Endothelial cell of umbilical vein (primary cell): ENCODE measurements around the gene SLFN12L. TPM values are rescaled to one million over a fixed set of nuclear protein-coding genes. Genes with fewer than 3 reads are reported as not detected.
A peak's percentile ranks its signal among the peaks of the same experiment; 100 is the strongest.

Source experiments
- BruUV-seq: library from RNA; stranded (reverse); fragments of 400-500 nt; replicated peaks from 2 replicates; lab custom pipeline; 2021; lab: Mats Ljungman, UMichigan
- CTCF ChIA-PET: fragments of 300-600, 350-600 bp; sonication (Branson Sonifier 250); formaldehyde crosslinking; loops from one replicate; lab custom pipeline; 2021; ENCODE audit warnings: antibody characterized with exemption, inconsistent platforms; lab: Charles Lee
- POLR2A ChIA-PET: fragments of 300-600, 350-600 bp; sonication (Branson Sonifier 250); formaldehyde crosslinking; loops from one replicate; lab custom pipeline; 2021; ENCODE audit warnings: antibody characterized with exemption, inconsistent platforms; lab: Charles Lee
- DNase-seq: peaks from one replicate; pipeline ENCODE4 v3.0.0-alpha.2; 2011; ENCODE audit warnings: low read depth, low spot score
- FAIRE-seq: peaks from 2 replicates; lab custom pipeline; 2011; peaks lifted over from hg19 to GRCh38; lab: Jason Lieb, UNC
- H2AFZ ChIP-seq: 2 replicates; pipeline ENCODE4 v1.6.0; 2012; ENCODE audit warnings: low read depth, low read length, control low read depth, inconsistent platforms
- H3K27ac ChIP-seq: 2 replicates; pipeline ENCODE4 v1.5.1; 2011; ENCODE audit warnings: low read depth, mild to moderate bottlenecking, control low read depth, low read length, moderate library complexity; ENCODE audit not compliant: insufficient read depth
- H3K27me3 ChIP-seq, 2 experiments: 2 replicates each; pipeline versions ENCODE4 v1.6.0 to v1.6.1; 2011; ENCODE audit warnings: low read length in 2 of 2, mixed read lengths in 1 of 2; ENCODE audit not compliant: control insufficient read depth in 2 of 2, insufficient read depth in 2 of 2
- H3K36me3 ChIP-seq, 2 experiments: 2 replicates in 1 of 2; 3 replicates in 1 of 2; pipeline ENCODE4 v1.5.1; 2011; ENCODE audit warnings: low read length in 2 of 2, mild to moderate bottlenecking in 1 of 2, moderate library complexity in 1 of 2; ENCODE audit not compliant: control insufficient read depth in 2 of 2, insufficient read depth in 2 of 2; ENCODE audit errors: extremely low read depth in 1 of 2
- H3K4me1 ChIP-seq: 3 replicates; pipeline ENCODE4 v1.5.1; 2011; ENCODE audit warnings: mild to moderate bottlenecking, low read length; ENCODE audit not compliant: control insufficient read depth, insufficient read depth; ENCODE audit errors: extremely low read depth
- H3K4me2 ChIP-seq: 2 replicates; pipeline ENCODE4 v1.6.1; 2011; ENCODE audit warnings: low read length, control low read depth, mixed read lengths; ENCODE audit not compliant: insufficient read depth
- H3K4me3 ChIP-seq, 3 experiments: fragments of 200-600 bp in 1 of 3; sonication (generic), shearing (Covaris generic) in 1 of 3; replicated peaks in 1 of 3; 2 replicates each; pipeline ENCODE4 v1.5.1; 2011 to 2016; ENCODE audit warnings: control low read depth in 3 of 3, low read length in 3 of 3, mild to moderate bottlenecking in 2 of 3, inconsistent platforms in 1 of 3, low read depth in 1 of 3, moderate library complexity in 1 of 3; ENCODE audit not compliant: insufficient read depth in 1 of 3
- H3K79me2 ChIP-seq: 2 replicates; pipeline ENCODE4 v1.6.0; 2012; ENCODE audit warnings: low read length, inconsistent platforms; ENCODE audit not compliant: control insufficient read depth, insufficient read depth
- H3K9ac ChIP-seq: replicated peaks from 2 replicates; pipeline ENCODE3; 2011; ENCODE audit warnings: low read length, control low read depth; ENCODE audit not compliant: insufficient read depth; ENCODE audit errors: extremely low read depth
- H3K9me1 ChIP-seq: replicated peaks from 3 replicates; pipeline ENCODE4 v1.6.0; 2011; ENCODE audit warnings: mild to moderate bottlenecking, low read length; ENCODE audit not compliant: control insufficient read depth, insufficient read depth; ENCODE audit errors: extremely low read depth
- H3K9me3 ChIP-seq: replicated peaks from 2 replicates; pipeline ENCODE4 v1.5.1; 2012; ENCODE audit warnings: low read length, inconsistent platforms; ENCODE audit not compliant: control insufficient read depth, insufficient read depth
- H4K20me1 ChIP-seq: replicated peaks from 2 replicates; pipeline ENCODE3; 2011; ENCODE audit warnings: mild to moderate bottlenecking, low read length; ENCODE audit not compliant: control insufficient read depth, insufficient read depth; ENCODE audit errors: extremely low read depth
- EZH2 ChIP-seq: IDR thresholded peaks from 2 replicates; pipeline ENCODE4 v1.6.1; 2012; ENCODE audit warnings: borderline replicate concordance, low read depth, mild to moderate bottlenecking, moderate library complexity, low read length, inconsistent platforms; ENCODE audit not compliant: severe bottlenecking
- FOS ChIP-seq: IDR thresholded peaks from 2 replicates; pipeline ENCODE4 v1.6.1; 2011; ENCODE audit warnings: mild to moderate bottlenecking, low read length, moderate library complexity, borderline replicate concordance; ENCODE audit not compliant: insufficient read depth
- GATA2 ChIP-seq: IDR thresholded peaks from 2 replicates; pipeline ENCODE4 v1.7.0; 2011; ENCODE audit warnings: low read depth, mild to moderate bottlenecking, moderate library complexity, mixed read lengths, low read length; ENCODE audit not compliant: insufficient read length, insufficient read depth
- JUN ChIP-seq: IDR thresholded peaks from 2 replicates; pipeline ENCODE4 v1.6.1; 2011; ENCODE audit warnings: borderline replicate concordance, low read depth; ENCODE audit not compliant: insufficient read length, insufficient read depth
- MYC ChIP-seq: IDR thresholded peaks from one replicate; pipeline ENCODE4 v1.6.1; 2011; ENCODE audit warnings: mild to moderate bottlenecking, low read depth, low read length
- POLR2A ChIP-seq: IDR thresholded peaks from 2 replicates; pipeline ENCODE4 v1.6.1; 2012; ENCODE audit warnings: low read depth, mild to moderate bottlenecking, control low read depth, low read length
- POLR2AphosphoS5 ChIP-seq: IDR thresholded peaks from 2 replicates; pipeline ENCODE4 v1.6.1; 2012; ENCODE audit warnings: low read depth, mild to moderate bottlenecking, control low read depth, low read length, moderate library complexity; ENCODE audit not compliant: insufficient read depth
- dilution Hi-C: fragments of 300-500 bp; cut with MboI; formaldehyde crosslinking; loops from one replicate; pipeline ENCODE4 v1.15.0; 2019; ENCODE audit warnings: low sequenced_read_pairs; ENCODE audit not compliant: extremely low pct_ligation_motif_present
- intact Hi-C: fragments of 100-400 bp; cut with micrococcal nuclease; formaldehyde crosslinking; loops from one replicate; pipeline ENCODE4 v1.10.0; 2022
- polyA plus RNA-seq, 4 experiments: library from polyadenylated mRNA; depleted of rRNA in 3 of 4; stranded (reverse) in 3 of 4; unstranded in 1 of 4; fragments of >200 nt; gene quantifications; 2 replicates each; pipeline versions ENCODE4 v1.2.1 to v1.2.3, GENCODE V29; 2011 to 2012; ENCODE audit warnings: missing spikeins in 1 of 4
- total RNA-seq: library from RNA; stranded (reverse); gene quantifications from 2 replicates; pipeline ENCODE4 v1.2.3, GENCODE V29; 2021
- TF ChIP-seq, protein P1 (sequence below), 2 donors: IDR thresholded peaks; 1 replicate in 1 of 2; 2 replicates in 1 of 2; pipeline ENCODE4 v1.5.1; 2011; ENCODE audit warnings: low read length in 2 of 2, mild to moderate bottlenecking in 2 of 2, moderate library complexity in 2 of 2, control low read depth in 1 of 2, inconsistent platforms in 1 of 2, low read depth in 1 of 2; ENCODE audit not compliant: insufficient read depth in 1 of 2; ENCODE audit errors: extremely low read depth in 1 of 2
- TF ChIP-seq, protein P2 (sequence below): IDR thresholded peaks from 2 replicates; pipeline ENCODE4 v1.6.1; 2011; ENCODE audit not compliant: insufficient read depth, insufficient read length

SLFN12L gene
- total and polyA plus RNA-seq, 2 donors (not counting 3 experiments of a cell fraction or from before 2014, with no cell fraction given), result not detected

DNA sequence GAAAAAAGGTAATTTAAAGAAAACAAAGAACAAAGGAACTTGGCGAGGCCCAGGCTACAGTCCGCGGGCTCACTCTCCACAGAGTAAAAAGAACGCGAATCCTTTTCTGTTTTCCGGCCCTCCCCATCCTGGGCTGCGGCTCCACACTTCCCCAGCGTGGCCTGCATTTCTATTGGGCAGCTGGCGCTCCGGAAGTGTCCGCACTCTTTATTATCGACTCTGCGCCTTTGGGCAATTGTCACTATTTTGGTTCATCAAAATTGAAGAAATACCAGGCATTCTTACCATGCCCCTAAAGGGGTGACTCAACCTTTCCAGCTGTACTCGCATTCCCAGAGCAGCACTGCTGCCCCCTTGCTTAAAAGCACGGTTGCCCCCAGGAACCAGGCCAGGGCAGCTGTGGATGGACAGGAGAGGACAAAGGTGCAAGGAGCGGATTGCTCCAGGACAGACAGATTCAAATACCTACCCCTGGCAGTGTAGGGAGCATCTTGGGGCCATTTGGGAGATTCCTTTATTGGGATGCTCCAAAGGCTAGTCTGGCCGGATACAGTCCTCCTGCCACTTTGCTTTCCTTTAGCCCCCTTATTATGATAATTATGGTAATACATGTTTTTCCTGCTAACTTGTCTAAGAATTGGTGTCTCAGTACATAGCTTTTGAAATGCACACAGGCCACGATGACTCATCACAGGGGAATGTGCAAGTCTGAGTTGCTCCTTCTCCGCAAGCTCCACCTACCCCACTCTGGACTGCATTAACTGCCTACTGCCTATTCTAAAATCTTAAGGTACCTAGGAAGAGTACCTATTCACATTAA is 104.2 kb downstream of the SLFN12L start:
- DNase-seq (peak; percentile 96), FAIRE-seq (peak; percentile 96)
- peaks cover 3% of the 10 kb centered on the region for H4K20me1 ChIP-seq
- intact Hi-C loops (loop anchor here (1.0 to 10.0 kb wide), 12 partner anchors 15 to 1181 kb away; partner anchors contain the start of genes AP2B1, SLFN11, SLFN13 and TAF15), dilution Hi-C loops (no loop called here)
- H3K27ac ChIP-seq, result peak overlapping the region; percentile 96
- BruUV-seq, result no TSS peak
- H3K9ac ChIP-seq, result peak overlapping the region; percentile 95
- peak overlapping the region; percentile 55 to 92 (median 61) for H3K4me3 ChIP-seq
- H3K9me1 ChIP-seq, result no peaks in the 10 kb centered on the region
- peaks cover 39% of the 10 kb centered on the region for H3K79me2 ChIP-seq
- peak overlapping the region; percentile 37 for H2AFZ ChIP-seq
- ChIA-PET POLR2A (interaction anchor here (1.0 to 2.3 kb wide), 2 partner anchors 60 to 176 kb away, joined by 3 to 12 read pairs; partner anchors contain the start of gene SLFN11), CTCF (interaction anchor here (0.7 to 2.2 kb wide), 9 partner anchors 9 to 289 kb away, joined by 3 to 11 read pairs (median 3); partner anchors contain the start of genes SLFN11 and SLFN13)
- no peaks in the 10 kb centered on the region for H3K27me3 ChIP-seq
- H3K4me2 ChIP-seq, result peak overlapping the region; percentile 79
- H3K36me3 ChIP-seq, result peaks cover 0 to 3% of the 10 kb centered on the region in 2 experiments
- TF ChIP-seq, protein P1, sequence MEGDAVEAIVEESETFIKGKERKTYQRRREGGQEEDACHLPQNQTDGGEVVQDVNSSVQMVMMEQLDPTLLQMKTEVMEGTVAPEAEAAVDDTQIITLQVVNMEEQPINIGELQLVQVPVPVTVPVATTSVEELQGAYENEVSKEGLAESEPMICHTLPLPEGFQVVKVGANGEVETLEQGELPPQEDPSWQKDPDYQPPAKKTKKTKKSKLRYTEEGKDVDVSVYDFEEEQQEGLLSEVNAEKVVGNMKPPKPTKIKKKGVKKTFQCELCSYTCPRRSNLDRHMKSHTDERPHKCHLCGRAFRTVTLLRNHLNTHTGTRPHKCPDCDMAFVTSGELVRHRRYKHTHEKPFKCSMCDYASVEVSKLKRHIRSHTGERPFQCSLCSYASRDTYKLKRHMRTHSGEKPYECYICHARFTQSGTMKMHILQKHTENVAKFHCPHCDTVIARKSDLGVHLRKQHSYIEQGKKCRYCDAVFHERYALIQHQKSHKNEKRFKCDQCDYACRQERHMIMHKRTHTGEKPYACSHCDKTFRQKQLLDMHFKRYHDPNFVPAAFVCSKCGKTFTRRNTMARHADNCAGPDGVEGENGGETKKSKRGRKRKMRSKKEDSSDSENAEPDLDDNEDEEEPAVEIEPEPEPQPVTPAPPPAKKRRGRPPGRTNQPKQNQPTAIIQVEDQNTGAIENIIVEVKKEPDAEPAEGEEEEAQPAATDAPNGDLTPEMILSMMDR (IDR thresholded peaks at IDR 0.05; ENCODE audit: extremely low read depth in 1 of 2, insufficient read depth in 1 of 2, low read depth in 1 of 2, low read length in 2 of 2), result peak; percentile 27 to 38
- TF ChIP-seq POLR2A (peak; percentile 89), MYC (peak; percentile 22), JUN (peak; percentile 99), GATA2 (no peak), EZH2 (no peak), POLR2AphosphoS5 (peak; percentile 66), FOS (peak; percentile 94)
- TF ChIP-seq, protein P2, sequence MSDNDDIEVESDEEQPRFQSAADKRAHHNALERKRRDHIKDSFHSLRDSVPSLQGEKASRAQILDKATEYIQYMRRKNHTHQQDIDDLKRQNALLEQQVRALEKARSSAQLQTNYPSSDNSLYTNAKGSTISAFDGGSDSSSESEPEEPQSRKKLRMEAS, result no peak
- H3K9me3 ChIP-seq, result no peaks in the 10 kb centered on the region
- H3K4me1 ChIP-seq, result peaks cover 23% of the 10 kb centered on the region
